HG02970 (cell line): ENCODE measurements around the gene CROCC.
"Not testable (repeated sequence)": the region's sequence is repeated elsewhere in the genome, so short reads cannot be mapped to it uniquely, and the experiment has no call there.

Experiments
- ATAC-seq: cut with Tn5 transposase; IDR thresholded peaks from one replicate; pipeline ENCODE4 v1.9.1; 2021; ENCODE audit warnings: mild to moderate bottlenecking, moderate library complexity, moderate number of reproducible peaks; ENCODE audit not compliant: unreplicated experiment, low FRiP score

CROCC gene

DNA sequence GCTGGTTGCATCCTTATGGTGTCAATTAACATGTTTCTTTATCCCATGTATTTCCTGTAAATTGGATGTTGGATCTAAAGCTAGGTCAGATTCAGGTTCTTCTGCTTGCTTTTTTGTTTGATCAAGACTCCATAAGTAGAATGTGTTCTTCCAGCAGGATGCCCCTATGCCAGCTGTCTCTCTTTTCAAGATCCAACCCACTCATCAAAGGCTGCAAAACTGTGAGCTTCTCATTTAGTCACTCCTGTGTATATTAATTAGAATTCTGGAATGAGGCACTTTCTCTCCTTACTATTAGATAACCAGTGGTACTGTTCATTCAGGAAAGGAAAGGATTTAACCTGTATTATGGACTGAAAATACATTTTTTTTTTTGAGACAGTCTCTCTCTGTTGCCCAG, 12.2 kb downstream of the CROCC start:
- ATAC-seq = not testable (repeated sequence)

DNA sequence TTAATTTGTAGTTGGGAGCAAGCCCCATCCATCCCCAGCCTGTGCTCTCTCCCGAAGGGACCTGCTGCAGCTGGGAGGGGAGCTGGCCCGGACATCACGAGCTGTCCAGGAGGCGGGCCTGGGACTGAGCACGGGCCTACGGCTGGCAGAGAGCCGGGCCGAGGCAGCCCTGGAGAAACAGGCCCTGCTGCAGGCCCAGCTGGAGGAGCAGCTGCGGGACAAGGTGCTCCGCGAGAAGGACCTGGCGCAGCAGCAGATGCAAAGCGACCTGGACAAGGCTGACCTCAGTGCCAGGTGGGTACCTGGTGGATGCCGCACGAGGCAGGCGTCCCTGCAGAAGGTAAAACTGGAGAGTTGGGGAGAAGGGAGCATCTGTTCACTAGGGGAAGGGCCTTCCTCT, 14.8 kb downstream of the CROCC start:
- not testable (repeated sequence) for ATAC-seq

DNA sequence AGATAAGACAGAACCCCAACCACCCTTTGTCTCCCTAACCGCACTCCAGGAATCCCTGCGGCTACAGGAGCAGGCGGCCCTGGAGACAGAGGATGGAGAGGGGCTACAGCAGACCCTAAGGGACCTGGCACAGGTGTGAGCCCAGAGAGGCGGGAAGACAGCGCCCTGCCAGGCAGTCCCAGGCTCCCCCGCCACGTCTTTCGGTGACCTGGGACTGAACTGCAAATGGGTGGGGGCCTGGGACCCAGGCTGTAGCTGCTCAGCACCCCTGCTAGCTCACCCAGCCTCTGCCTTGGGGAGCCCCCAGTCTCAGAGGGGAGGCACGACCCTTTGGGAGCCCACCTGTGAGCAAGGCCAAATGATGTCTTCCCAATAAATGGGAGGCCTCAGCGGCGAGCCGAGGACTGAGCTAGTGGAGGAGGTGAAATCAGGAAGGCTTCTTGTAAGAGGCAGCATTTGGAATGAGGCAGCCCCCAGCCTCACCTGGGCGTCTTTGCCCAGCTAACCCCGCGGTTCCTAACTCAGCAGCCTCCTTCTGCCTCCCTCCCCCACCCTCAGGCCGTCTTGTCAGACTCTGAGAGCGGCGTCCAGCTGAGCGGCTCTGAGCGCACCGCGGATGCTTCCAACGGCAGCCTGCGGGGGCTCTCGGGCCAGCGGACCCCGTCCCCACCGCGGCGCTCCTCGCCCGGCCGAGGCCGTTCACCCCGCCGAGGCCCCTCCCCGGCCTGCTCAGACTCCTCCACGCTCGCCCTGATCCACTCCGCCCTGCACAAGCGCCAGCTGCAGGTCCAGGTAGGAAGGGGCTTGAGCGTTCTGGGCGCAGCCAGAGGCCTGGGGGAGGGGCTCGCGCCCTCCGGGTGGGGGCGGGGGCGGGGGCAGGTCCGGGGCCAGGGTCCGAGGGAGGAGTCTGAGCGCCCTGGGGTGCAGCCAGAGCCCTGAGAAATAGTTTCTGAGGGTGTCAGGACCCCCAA, 16.9 kb downstream of the CROCC start:
- no peak for ATAC-seq

DNA sequence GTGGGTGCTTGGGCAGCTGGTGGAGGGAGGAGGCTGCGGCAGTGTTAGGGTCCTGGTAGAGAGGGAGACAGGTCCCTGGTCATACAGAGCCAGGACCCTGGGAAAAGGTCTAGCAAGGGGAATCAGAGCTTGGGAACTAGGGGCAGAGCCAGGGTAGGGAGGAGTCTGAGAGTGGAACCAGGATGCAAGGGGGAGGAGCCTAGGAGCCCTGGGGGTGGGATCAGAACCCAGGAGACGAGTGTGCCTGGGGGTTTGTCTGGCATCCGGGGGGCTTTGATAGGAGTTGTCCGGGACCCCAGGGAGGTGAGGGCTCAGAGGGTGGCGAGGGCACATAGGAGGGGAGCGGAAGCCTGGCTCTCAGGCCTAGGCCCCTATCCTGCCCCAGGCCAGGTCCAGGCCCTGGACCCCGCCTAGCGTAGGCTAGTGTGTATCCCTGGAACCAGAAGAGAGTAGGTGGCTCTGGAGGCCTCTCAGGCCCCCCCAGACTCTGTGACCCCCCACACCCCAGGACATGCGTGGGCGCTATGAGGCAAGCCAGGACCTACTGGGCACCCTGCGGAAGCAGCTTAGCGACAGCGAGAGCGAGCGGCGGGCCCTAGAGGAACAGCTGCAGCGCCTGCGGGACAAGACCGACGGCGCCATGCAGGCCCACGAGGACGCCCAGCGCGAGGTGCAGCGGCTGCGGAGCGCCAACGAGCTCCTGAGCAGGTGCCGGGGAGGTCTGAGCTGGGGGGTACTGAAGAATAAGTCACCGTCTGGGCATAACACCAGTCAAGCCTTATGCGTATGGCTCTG, 17.9 kb downstream of the CROCC start:
- not testable (repeated sequence) for ATAC-seq

DNA sequence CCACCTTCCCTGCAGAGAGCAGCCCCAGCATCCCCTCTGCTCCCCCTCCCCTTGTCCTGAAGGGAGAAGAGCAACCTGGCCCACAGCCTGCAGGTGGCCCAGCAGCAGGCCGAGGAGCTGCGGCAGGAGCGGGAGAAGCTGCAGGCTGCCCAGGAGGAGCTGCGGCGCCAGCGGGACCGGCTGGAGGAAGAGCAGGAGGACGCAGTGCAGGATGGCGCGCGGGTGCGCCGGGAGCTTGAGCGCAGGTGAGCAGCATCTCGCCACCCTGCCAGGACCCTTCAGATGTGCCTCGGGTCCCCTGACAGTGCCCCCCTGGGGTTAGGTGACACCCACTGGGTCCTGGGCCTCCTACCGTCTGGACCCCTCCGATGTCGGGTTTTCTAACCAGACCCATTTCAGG, 22.3 kb downstream of the CROCC start:
- ATAC-seq = no peak

DNA sequence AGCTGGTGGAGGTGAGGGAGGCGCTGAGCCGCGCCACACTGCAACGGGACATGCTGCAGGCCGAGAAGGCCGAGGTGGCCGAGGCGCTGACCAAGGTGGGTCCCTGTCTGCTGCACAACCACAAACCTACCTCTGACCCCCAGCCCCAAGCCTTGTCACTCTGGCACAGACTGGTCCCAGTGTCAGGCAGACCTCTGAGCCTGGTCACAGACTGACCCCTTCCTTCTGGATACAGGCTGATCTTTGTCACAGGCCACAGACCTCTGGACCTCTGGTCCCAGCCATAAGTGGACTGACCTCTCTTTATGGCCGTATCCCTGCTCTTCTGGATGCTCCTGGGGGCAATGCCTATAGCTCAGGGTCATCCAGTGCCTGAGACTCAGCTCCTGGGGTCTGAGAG, 23.8 kb downstream of the CROCC start:
- not testable (repeated sequence) for ATAC-seq

DNA sequence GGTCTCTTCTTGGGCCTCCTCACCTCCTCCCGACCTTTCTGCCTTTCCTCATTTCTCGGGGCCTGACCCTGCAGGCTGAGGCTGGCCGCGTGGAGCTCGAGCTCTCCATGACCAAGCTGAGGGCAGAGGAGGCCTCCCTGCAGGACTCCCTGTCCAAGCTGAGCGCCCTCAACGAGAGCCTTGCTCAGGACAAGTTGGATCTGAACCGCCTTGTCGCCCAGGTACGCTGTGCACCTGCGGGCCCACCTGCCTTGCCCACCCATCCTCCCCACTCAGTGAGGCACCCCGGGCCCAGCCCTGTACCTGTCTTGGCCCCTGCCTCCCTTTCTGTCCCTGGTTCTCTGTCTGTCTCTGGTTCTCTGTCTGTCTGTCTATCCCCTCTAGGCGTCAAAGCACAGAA, 24.5 kb downstream of the CROCC start:
- not testable (repeated sequence) for ATAC-seq

DNA sequence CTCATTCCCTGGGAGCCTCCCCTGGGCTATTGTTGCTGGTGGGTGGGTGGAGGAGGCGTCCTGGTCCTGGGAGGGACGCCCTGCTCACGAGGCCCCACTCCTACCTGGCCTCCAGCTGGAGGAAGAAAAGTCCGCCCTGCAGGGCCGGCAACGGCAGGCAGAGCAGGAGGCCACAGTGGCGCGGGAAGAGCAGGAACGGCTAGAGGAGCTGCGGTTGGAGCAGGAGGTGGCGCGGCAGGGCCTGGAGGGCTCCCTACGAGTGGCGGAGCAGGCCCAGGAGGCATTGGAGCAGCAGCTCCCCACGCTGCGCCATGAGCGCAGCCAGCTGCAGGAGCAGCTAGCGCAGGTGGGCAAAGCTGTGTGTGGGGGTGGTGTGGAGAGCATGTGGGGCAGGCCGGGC, 24.9 kb downstream of the CROCC start:
- ATAC-seq = no peak

DNA sequence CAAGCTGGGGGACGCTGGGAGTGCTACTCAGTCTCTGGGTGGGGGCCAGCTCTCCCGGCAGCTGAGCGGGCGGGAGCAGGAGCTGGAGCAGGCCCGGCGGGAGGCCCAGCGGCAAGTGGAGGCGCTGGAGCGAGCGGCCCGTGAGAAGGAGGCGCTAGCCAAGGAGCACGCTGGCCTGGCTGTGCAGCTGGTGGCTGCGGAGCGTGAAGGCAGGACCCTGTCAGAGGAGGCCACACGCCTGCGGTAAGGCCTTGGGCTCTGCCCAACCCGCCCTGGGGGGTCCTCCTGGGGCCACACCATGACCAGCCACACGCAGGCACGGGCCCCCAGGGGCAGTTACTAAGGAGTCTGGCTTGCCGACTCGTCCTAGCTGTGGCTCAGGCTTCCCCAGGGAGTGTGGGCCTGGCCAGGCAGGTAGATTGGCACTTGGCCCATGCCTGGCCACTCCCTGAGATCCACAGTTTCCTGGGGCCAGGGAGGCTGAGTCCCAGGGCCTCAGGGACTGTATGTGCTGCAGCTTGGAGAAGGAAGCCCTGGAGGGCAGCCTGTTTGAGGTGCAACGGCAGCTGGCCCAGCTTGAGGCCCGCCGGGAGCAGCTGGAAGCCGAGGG, 26.7 kb downstream of the CROCC start:
- not testable (repeated sequence) for ATAC-seq

DNA sequence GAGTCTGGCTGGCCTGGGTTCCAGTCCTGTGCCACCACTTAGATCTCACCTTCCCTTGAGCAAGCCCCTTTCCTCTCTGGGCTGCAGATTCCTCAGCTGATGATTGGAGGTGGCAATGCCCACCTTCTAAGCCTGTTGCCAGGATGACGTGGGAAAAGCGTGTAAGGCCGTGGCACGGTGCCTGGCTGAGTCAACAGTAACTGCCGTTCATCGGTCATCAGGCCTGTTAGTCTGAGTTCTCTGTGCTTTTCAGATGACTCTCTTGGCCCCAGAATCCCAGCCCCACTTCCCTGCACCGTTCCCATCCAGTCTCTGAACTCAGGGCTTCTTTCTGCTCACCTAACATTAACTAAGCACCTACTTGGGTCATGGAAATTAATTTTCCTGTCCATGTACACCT, 27.3 kb downstream of the CROCC start:
- ATAC-seq = not testable (repeated sequence)

DNA sequence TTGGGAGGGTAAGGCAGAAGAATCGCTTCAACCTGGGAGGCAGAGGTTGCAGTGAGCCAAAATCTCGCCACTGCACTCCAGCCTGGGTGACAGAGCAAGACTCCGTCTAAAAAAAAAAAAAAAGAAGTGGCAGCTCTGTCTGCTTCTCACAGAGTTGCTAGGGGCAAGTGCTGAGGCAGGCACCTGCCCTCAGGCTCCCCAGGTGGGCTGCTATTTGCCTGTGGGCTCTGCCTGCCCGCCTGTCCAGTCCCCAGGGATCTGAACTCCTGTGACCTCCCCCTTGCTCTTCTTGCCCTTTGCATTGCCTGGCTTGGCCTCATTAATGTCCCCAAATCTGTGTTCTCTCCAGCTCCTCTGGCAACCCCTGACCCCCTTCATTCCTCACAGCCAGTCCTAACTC, 30.6 kb downstream of the CROCC start:
- ATAC-seq = not testable (repeated sequence)

DNA sequence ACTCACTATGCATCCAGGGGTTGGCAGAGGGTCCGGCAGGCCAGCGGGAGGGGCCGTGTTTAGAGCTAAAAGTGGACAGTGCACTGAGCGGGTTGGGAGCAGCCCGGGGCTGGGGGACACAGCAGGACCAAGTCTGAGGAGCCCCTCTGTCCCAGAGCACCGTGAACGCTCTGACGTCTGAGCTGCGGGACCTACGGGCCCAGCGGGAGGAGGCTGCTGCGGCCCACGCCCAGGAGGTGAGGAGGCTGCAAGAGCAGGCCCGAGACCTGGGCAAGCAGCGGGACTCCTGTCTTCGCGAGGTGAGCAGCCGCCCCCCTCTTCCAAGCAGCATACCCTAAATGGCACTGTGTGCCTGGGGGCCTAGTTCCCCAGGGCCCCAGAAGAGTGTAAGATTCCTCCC, 32.8 kb downstream of the CROCC start:
- no peak for ATAC-seq

DNA sequence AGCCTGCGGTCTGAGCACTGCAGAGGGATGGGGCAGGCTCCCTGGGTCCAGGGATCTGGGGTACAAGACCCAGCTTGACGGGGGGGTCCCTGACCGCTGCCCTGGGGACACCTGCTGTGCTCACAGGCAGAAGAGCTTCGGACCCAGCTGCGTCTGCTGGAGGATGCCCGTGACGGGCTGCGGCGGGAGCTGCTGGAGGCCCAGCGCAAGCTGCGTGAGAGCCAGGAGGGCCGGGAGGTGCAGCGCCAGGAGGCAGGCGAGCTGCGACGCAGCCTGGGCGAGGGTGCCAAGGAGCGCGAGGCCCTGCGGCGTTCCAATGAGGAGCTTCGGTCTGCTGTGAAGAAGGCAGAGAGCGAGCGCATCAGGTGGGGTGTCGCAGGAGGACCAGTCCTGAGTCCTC, 33.5 kb downstream of the CROCC start:
- no peak for ATAC-seq

DNA sequence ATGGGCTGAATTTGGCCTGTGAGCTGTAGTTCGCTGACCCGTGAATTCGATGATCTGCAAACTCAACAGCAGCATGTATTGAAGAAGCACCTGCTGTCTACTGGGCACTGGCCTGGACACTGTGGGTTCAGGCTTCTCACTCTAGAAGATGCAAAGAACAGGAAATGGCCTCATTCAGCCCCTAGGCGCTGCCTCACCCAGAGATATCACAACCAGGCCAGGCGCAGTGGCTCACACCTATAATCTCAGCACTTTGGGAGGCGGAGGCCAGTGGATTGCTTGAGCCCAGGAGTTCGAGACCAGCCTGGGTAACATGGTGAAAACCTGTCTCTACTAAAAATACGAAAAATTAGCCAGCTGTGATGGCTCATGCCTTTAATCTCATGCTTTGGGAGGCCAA, 35.0 kb downstream of the CROCC start:
- no peak for ATAC-seq

DNA sequence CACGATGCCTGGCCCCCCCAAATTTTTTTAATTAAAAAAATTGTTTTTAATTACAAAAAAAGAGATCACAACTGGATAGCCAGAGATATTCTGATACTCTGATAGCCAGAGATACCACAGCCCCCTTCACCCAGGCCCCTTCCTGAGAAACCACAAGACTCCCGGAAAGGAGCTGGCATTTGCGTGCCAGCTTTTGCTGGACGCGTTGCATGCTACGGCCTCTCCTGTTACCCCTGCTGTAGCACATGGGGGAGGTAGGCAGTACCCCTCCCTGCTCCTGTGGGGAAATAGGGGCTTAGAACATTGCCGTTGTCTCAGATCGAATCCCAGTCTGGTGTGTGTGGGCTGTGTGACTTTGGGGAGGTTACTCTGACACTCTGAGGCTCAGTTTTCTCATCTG, 36.0 kb downstream of the CROCC start:
- no peak for ATAC-seq

DNA sequence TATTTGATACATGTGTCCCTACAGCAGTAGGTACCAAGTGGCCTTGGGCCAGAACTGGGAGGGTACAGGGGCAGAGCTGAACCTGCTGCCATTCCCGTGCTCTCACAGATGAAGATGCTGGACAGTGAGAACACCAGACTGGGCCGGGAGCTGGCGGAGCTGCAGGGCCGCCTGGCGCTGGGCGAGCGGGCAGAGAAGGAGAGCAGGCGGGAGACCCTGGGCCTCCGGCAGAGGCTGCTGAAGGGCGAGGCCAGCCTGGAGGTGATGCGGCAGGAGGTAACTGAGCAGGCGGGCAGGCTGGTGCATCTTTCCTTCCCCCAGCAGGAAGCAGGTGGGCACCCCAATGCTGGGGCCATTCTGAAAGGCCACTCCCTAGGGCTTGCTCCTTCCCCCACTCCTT, 36.7 kb downstream of the CROCC start:
- no peak for ATAC-seq

DNA sequence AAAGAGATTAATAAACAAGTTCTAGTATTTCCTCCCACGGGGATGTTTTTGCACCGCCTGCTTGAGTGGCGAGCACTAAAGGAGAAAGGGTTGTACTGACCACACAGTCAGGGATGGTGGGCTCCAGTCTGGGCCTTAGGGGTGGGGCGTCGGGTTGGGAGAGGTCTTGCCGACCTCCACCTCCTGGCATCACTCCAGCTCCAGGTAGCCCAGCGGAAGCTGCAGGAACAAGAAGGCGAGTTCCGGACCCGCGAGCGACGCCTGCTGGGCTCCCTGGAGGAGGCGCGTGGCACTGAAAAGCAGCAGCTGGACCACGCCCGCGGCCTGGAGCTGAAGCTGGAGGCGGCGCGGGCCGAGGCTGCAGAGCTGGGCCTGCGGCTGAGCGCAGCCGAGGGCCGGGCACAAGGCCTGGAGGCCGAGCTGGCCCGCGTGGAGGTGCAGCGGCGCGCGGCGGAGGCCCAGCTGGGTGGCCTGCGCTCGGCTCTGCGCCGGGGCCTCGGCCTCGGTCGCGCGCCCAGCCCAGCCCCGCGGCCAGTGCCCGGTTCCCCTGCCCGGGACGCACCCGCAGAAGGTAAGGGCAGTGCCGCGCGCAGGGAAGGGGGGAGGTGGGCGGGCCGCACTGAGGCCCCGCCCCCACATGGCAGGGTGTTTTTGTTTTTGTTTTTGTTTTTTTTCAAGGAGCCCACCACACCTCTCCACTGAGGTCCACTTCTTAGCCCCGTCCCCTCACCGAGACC, 39.0 kb downstream of the CROCC start:
- no peak for ATAC-seq

DNA sequence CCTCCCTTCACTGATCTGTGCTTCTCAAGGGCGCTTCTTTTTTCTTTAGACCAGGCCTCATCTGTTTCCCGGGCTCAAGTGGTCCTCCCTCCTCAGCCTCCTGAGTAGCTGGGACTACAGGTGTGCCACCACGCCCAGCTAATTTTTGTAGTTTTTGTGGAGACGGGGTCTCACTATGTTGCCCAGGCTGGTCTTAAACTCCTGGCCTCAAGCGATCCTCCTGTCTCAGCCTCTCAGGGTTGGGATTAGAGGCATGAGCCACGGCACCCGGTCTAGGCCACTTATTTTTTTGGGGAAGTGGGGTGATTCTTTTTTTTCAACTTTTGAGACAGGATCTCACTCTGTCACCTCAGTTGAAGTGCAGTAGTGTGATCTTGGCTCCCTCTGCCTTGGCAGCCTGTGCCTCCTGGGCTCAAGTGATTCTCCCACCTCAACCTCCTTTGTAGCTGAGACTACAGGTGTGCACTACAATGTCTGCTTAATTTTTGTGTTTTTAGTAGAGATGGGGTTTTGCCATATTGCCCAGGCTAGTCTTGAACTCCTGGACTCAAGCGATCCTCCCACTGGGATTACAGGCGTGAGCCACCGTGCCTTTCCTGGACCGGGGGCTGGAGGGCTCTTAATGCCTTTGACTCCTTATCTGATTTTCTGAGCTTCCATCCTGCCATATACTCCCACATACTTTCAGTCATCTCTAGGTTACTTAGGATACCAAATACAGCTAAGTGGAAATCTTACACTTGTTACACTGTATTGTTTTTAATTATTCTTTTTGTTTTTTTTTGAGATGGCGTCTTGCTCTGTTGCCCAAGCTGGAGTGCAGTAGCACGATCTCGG, 39.8 kb downstream of the CROCC start:
- no peak for ATAC-seq

DNA sequence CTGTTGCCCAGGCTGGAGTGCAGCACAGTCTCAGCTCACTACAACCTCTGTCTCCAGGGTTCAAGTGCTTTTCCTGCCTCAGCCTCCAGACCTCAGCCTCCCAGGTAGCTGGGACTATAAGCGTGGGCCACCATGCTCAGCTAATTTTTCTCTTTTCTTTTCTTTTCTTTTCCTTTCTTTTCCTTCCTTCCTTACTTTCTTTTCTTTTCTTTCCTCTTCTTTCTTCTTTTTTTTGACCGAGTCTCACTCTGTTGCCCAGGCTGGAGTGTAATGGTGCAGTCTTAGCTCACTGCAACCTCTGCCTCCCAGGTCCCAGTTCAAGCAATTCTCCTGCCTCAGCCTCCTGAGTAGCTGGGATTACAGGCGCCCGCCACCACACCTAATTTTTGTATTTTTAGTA, 42.4 kb downstream of the CROCC start:
- not testable (repeated sequence) for ATAC-seq
